CD14-positive monocyte (primary cell): Measurements from ENCODE around the gene RALBP1. TPM values are rescaled to one million over a fixed set of nuclear protein-coding genes. Genes with fewer than 3 reads are reported as not detected.

Source experiments
- DNase-seq, 3 donors: peaks; one replicate each; pipeline ENCODE4 v3.0.0-alpha.2; 2011 to 2022
- H2AFZ ChIP-seq: 2 replicates; pipeline ENCODE4 v1.6.0; 2012; ENCODE audit warnings: mild to moderate bottlenecking, low read depth, low read length, inconsistent platforms; ENCODE audit not compliant: insufficient read depth, poor library complexity, severe bottlenecking
- H3K27ac ChIP-seq, 2 donors: 1 replicate in 1 of 2; 2 replicates in 1 of 2; pipeline ENCODE4 v1.5.1; 2012 to 2013; ENCODE audit warnings: low read length in 2 of 2, control low read depth in 1 of 2, inconsistent platforms in 1 of 2, low read depth in 1 of 2, mild to moderate bottlenecking in 1 of 2
- H3K27me3 ChIP-seq, 2 donors: one replicate each; pipeline versions ENCODE4 v1.6.0 to v1.6.1; 2011 to 2013; ENCODE audit warnings: low read length in 2 of 2; ENCODE audit not compliant: control insufficient read depth in 2 of 2, insufficient read depth in 2 of 2
- H3K36me3 ChIP-seq, 2 donors: replicated peaks in 1 of 2; 1 replicate in 1 of 2; 2 replicates in 1 of 2; pipeline versions ENCODE4 v1.5.1 to v1.6.1; 2012 to 2013; ENCODE audit warnings: low read length in 2 of 2, control low read depth in 1 of 2, inconsistent platforms in 1 of 2, mild to moderate bottlenecking in 1 of 2; ENCODE audit not compliant: insufficient read depth in 2 of 2, control insufficient read depth in 1 of 2
- H3K4me1 ChIP-seq, 2 donors: 1 replicate in 1 of 2; 2 replicates in 1 of 2; pipeline versions ENCODE4 v1.5.1 to v1.6.1; 2012 to 2013; ENCODE audit warnings: low read length in 2 of 2, control low read depth in 1 of 2, inconsistent platforms in 1 of 2, mild to moderate bottlenecking in 1 of 2, moderate library complexity in 1 of 2; ENCODE audit not compliant: insufficient read depth in 2 of 2, control insufficient read depth in 1 of 2
- H3K4me2 ChIP-seq: replicated peaks from 2 replicates; pipeline ENCODE3; 2012; ENCODE audit warnings: low read length, moderate library complexity, mild to moderate bottlenecking; ENCODE audit not compliant: poor library complexity, severe bottlenecking; ENCODE audit errors: extremely low read depth
- H3K4me3 ChIP-seq, 3 experiments: fragments of 200-600 bp in 1 of 3; sonication (generic) in 1 of 3; replicated peaks in 1 of 3; 1 replicate in 2 of 3; 2 replicates in 1 of 3; pipeline ENCODE4 v1.5.1; 2011 to 2013; ENCODE audit warnings: low read length in 3 of 3, mild to moderate bottlenecking in 3 of 3, control low read depth in 2 of 3, low read depth in 2 of 3, inconsistent platforms in 1 of 3, moderate library complexity in 1 of 3
- H3K79me2 ChIP-seq: 2 replicates; pipeline ENCODE4 v1.6.0; 2012; ENCODE audit warnings: mild to moderate bottlenecking, control low read depth, inconsistent platforms, low read length, moderate library complexity; ENCODE audit not compliant: insufficient read depth
- H3K9ac ChIP-seq: 2 replicates; pipeline ENCODE4 v1.6.0; 2017; ENCODE audit warnings: low read length, mild to moderate bottlenecking; ENCODE audit not compliant: insufficient read depth, poor library complexity, severe bottlenecking
- H3K9me3 ChIP-seq, 2 donors: replicated peaks in 1 of 2; 1 replicate in 1 of 2; 2 replicates in 1 of 2; pipeline versions ENCODE4 v1.5.1 to v1.6.1; 2012 to 2013; ENCODE audit warnings: low read length in 2 of 2, control low read depth in 1 of 2; ENCODE audit not compliant: control insufficient read depth in 1 of 2, insufficient read depth in 1 of 2
- H4K20me1 ChIP-seq: 2 replicates; pipeline ENCODE4 v1.6.0; 2012; ENCODE audit warnings: mild to moderate bottlenecking, low read length, control low read depth, moderate library complexity; ENCODE audit not compliant: insufficient read depth
- H3K27ac Mint-ChIP-seq, 7 donors: one replicate each; pipeline ENCODE4 v1.8.0; 2020; ENCODE audit warnings: mild to moderate bottlenecking in 7 of 7, mixed read lengths in 7 of 7, moderate library complexity in 6 of 7, inconsistent platforms in 2 of 7
- H3K27me3 Mint-ChIP-seq, 3 donors: one replicate each; pipeline ENCODE4 v1.8.0; 2021 to 2022; ENCODE audit warnings: low read depth in 3 of 3, mild to moderate bottlenecking in 3 of 3, mixed read lengths in 3 of 3, moderate library complexity in 3 of 3, inconsistent platforms in 1 of 3
- H3K36me3 Mint-ChIP-seq, 2 donors: one replicate each; pipeline ENCODE4 v1.8.0; 2020; ENCODE audit warnings: mixed read lengths in 2 of 2, inconsistent platforms in 1 of 2, mild to moderate bottlenecking in 1 of 2
- H3K4me1 Mint-ChIP-seq: one replicate; pipeline ENCODE4 v1.8.0; 2020; ENCODE audit warnings: mild to moderate bottlenecking, mixed read lengths
- H3K4me3 Mint-ChIP-seq, 2 donors: one replicate each; pipeline ENCODE4 v1.8.0; 2020; ENCODE audit warnings: mild to moderate bottlenecking in 2 of 2, mixed read lengths in 2 of 2, moderate library complexity in 1 of 2
- H3K9me3 Mint-ChIP-seq, 7 donors: one replicate each; pipeline ENCODE4 v1.8.0; 2020 to 2022; ENCODE audit warnings: mixed read lengths in 7 of 7, mild to moderate bottlenecking in 6 of 7, moderate library complexity in 6 of 7, inconsistent platforms in 2 of 7
- WGBS: methylation state at CpG from one replicate; pipeline ENCODE4 v1.1.5; 2013; ENCODE audit warnings: missing lambda C conversion rate; ENCODE audit not compliant: insufficient coverage; 5-methylcytosine and 5-hydroxymethylcytosine counted together
- intact Hi-C, 2 donors: fragments of 100-400 bp; cut with micrococcal nuclease; formaldehyde crosslinking; loops; one replicate each; pipeline versions ENCODE4 v1.15.0 to v1.15.1; 2023
- polyA plus RNA-seq, 3 donors: library from polyadenylated mRNA; depleted of rRNA in 1 of 3; unstranded in 2 of 3; stranded (reverse) in 1 of 3; fragments of 300-500 nt in 2 of 3; fragments of >200 nt in 1 of 3; fragmentation: Illumina TruSeq in 2 of 3; gene quantifications; 1 replicate in 2 of 3; 2 replicates in 1 of 3; pipeline ENCODE4 v1.2.3, GENCODE V29; 2012 to 2021
- TF ChIP-seq, protein P1 (sequence below): fragments of 200-600 bp; IDR thresholded peaks from one replicate; pipeline ENCODE4 v1.8.0; 2022; ENCODE audit warnings: antibody characterized with exemption, mild to moderate bottlenecking

RALBP1 gene
- polyA plus RNA-seq, 3 donors = 21.5 to 36.0 (median 32.8) TPM

- 2% methylated on average over 5 of the region's 10 CpGs for WGBS
- peaks cover 0 to 20% (median 6%) of the 10 kb centered on the region in 7 donors for H3K9me3 Mint-ChIP-seq
- H3K36me3 Mint-ChIP-seq = no peaks in the 10 kb centered on the region
- H3K27ac Mint-ChIP-seq = peak overlapping the region in 6 of 7 donors; percentile 6 to 78 (median 44)
- TF ChIP-seq, protein P1, sequence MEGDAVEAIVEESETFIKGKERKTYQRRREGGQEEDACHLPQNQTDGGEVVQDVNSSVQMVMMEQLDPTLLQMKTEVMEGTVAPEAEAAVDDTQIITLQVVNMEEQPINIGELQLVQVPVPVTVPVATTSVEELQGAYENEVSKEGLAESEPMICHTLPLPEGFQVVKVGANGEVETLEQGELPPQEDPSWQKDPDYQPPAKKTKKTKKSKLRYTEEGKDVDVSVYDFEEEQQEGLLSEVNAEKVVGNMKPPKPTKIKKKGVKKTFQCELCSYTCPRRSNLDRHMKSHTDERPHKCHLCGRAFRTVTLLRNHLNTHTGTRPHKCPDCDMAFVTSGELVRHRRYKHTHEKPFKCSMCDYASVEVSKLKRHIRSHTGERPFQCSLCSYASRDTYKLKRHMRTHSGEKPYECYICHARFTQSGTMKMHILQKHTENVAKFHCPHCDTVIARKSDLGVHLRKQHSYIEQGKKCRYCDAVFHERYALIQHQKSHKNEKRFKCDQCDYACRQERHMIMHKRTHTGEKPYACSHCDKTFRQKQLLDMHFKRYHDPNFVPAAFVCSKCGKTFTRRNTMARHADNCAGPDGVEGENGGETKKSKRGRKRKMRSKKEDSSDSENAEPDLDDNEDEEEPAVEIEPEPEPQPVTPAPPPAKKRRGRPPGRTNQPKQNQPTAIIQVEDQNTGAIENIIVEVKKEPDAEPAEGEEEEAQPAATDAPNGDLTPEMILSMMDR = no peak
- peak overlapping the region; percentile 62 to 88 for H3K4me3 Mint-ChIP-seq
- H3K27me3 Mint-ChIP-seq = peaks cover 0 to 4% (median 0%) of the 10 kb centered on the region in 3 donors
- Histone ChIP-seq H3K36me3 (no peaks in the 10 kb centered on the region), H2AFZ (peak overlapping the region; percentile 73), H3K27ac (no peak overlapping the region), H3K9me3 (peaks cover 0 to 6% of the 10 kb centered on the region in 2 donors), H3K9ac (peak overlapping the region; percentile 8), H3K4me3 (peak overlapping the region in 1 of 3 experiments; percentile 51), H3K4me2 (peak overlapping the region; percentile 50), H3K4me1 (peaks cover 15% of the 10 kb centered on the region in 2 donors), H3K27me3 (no peaks in the 10 kb centered on the region), H4K20me1 (no peaks in the 10 kb centered on the region), H3K79me2 (no peaks in the 10 kb centered on the region)
- peaks cover 14% of the 10 kb centered on the region for H3K4me1 Mint-ChIP-seq
- DNase-seq = peak; percentile 6 to 29 (median 18)
- intact Hi-C loops = no loop called here
Observed at GRCh38 chr18:9433671-9434121, 41.6 kb upstream of the RALBP1 start.

DNA sequence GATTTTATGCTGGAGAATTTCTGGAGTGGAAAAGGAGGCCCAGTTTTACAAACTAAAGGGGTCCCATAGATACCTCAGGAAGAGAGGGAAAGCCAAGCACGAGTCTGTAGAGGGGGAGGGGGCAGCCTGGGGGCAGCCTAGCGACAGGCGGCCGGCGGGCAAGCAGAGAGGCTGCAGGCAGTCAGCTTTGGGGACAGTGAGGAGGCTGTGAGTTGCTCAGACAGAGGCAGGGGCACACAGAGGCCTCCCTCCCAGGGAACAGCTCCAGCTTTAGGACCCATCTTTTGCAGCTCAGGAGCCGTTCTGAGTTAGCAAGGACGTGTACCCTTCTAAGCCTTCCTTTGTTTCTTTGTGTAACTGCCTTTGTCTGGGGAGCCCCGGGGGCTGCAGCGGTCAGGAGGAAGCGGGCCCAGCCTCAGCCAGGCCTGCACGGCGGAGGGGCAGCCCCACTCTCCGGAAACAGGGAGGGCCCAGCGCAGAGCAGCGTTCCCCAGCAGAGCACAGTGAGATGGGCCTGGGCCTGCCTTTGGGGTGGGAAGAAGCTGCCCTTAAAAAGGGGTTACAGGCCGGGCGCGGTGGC is 41.1 kb upstream of the RALBP1 start:
- peaks cover 0 to 6% of the 10 kb centered on the region in 2 donors for H3K9me3 ChIP-seq
- peak overlapping the region; percentile 50 for H3K4me2 ChIP-seq
- peaks cover 0 to 4% (median 0%) of the 10 kb centered on the region in 3 donors for H3K27me3 Mint-ChIP-seq
- H2AFZ ChIP-seq = peak overlapping the region; percentile 73
- H3K9me3 Mint-ChIP-seq = peaks cover 0 to 20% (median 6%) of the 10 kb centered on the region in 7 donors
- intact Hi-C loops = no loop called here
- H3K4me1 ChIP-seq = peaks cover 15% of the 10 kb centered on the region in 2 donors
- peak overlapping the region in 1 of 3 experiments; percentile 51 for H3K4me3 ChIP-seq
- TF ChIP-seq, protein P1 = no peak
- no peaks in the 10 kb centered on the region for H3K36me3 Mint-ChIP-seq
- H3K27ac Mint-ChIP-seq = no peak overlapping the region
- WGBS = 42% methylated on average over 11 of the region's 18 CpGs
- no peaks in the 10 kb centered on the region for H3K36me3 ChIP-seq
- H3K27ac ChIP-seq = no peak overlapping the region
- no peaks in the 10 kb centered on the region for H3K27me3 ChIP-seq
- H4K20me1 ChIP-seq = no peaks in the 10 kb centered on the region
- H3K4me1 Mint-ChIP-seq = peaks cover 14% of the 10 kb centered on the region
- peak overlapping the region; percentile 21 for H3K9ac ChIP-seq
- DNase-seq = no peak
- no peaks in the 10 kb centered on the region for H3K79me2 ChIP-seq
- H3K4me3 Mint-ChIP-seq = peak overlapping the region; percentile 62 to 88
